HG02642 (cell line): ENCODE data around the gene MEGF11.

Experiments used
- ATAC-seq: cut with Tn5 transposase; IDR thresholded peaks from one replicate; pipeline ENCODE4 v1.9.1; 2021; ENCODE audit warnings: mild to moderate bottlenecking; ENCODE audit not compliant: unreplicated experiment, poor library complexity

Gene MEGF11

DNA sequence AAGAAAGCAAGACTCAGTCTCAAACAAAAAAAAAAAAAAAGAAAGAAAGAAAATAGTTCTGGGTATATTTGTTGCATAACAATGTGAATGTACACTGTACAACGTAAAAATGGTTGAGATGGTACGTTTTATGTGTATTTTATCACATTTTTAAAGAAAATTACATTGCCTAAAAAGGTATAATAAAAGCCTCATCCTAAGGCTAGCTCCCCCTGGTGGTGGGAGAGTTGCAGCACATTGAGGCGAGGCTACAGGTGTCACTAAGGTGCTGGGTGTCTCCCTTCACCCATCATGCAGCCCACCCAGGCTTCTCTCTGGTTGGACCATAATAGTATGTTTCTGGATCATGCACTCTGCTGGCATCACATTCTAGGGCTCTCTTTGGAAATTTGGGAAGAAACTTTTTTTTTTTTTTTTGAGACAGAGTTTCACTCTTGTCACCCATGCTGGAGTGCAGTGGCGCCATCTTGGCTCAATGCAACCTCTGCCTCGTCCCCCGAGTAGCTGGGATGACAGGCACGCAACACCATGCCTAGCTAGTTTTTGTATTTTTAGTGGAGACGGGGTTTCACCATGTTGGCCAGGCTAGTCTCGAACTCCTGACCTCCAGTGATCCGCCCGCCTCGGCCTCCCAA is 396.6 kb downstream of the MEGF11 start:
- no peak for ATAC-seq

DNA sequence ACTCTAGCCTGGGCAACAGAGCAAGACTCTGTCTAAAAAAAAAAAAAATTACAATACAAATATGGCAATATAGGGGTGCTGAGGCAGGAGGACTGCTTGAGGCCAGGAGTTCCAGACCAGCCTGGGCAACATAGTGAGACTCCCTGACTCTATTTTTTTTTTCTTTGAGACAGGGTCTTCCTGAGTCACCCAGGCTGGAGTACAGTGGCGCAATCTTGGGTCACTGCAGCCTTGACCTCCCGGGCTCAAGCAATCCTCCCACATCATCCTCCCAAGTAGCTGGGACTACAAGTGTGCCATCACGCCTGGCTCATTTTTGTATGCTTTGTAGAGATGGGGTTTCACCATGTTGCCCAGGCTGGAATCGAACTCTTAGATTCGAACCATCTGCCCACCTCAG is 401.6 kb downstream of the MEGF11 start:
- no peak for ATAC-seq

DNA sequence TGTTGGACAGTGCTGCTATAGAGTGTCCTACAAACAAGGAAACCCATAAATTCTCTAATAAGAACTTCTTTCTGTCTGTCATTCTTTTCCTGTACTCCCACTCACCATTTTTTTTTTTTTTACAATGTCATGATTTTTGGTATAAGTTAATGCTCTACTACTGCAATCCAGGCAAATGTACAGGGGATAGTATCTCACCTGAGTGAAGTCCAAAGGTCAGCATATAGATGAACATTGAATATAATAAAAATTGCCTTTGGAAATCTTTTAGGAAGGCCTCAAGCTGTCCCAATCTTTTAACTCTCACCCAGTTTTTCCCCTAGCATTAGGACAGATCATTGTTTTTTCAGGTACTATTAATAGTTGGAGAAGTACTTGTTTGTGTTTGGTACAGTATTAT is 405.6 kb downstream of the MEGF11 start:
- no peak for ATAC-seq

DNA sequence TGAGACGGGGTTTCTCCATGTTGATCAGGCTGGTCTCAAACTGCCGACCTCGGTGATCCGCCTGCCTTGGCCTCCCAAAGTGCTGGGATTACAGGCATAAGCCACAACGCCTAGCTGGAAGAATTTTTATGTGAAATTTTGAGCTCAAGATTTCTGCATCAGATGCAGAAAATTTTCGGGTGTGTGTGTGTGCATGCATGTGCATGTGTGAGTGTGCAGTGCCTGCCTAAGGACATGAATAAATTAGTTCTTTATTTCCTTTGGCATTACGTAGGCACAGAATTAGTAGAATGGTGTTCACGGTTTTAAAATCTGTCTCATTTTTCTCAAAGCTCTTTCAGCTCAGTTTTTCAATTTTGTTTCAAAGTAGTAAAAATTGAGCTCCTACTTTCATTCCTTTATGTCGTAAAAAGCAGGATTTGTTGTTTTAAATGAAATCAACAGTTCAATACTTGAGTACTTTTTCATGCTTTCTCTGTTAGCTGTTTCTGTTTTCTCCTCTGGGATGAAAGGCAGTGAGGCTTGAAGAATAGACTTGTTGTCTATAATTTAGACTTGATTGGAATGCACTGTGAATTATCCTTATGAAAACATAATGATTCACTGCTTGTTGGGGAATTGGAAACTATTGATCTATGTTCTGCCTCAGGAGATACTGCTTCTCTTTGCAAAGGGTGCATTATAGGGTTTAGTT is 407.6 kb downstream of the MEGF11 start:
- ATAC-seq, result no peak
